ENCODE results near the gene SP3. TPM values are rescaled to one million over a fixed set of nuclear protein-coding genes. Genes with fewer than 3 reads are reported as not detected.

SP3 gene
- total RNA-seq, 2 donors from 2014 or later: 123 to 155 TPM

DNA sequence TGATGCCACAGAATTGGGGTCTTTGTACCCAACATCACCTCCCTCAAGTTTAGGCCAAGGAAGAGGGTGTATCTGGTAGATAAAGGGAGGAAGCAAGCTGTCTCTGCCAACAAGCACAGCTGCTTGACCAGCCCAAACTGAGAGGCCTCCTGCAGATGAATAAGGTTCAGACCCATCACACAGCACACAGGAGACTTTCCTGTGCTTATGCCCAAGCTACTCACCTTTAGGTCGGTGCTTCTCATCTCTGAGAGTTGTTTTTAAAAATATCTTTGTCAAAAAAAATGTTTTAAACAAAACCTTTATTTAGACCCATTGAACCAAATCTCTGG is 24.7 kb upstream of the SP3 start:
- no peak overlapping the region for H3K27ac Mint-ChIP-seq
- H3K9me3 ChIP-seq (ENCODE audit: control insufficient read depth, low read length, poor library complexity, severe bottlenecking): no peaks in the 10 kb centered on the region
- DNase-seq: no peak
- no peak overlapping the region for H3K4me3 Mint-ChIP-seq
- ATAC-seq: no peak
- H3K27me3 Mint-ChIP-seq: peaks cover 31% of the 10 kb centered on the region
- peaks cover 7% of the 10 kb centered on the region for H3K4me1 Mint-ChIP-seq
- no peaks in the 10 kb centered on the region for H3K36me3 Mint-ChIP-seq (ENCODE audit: low read depth)

DNA sequence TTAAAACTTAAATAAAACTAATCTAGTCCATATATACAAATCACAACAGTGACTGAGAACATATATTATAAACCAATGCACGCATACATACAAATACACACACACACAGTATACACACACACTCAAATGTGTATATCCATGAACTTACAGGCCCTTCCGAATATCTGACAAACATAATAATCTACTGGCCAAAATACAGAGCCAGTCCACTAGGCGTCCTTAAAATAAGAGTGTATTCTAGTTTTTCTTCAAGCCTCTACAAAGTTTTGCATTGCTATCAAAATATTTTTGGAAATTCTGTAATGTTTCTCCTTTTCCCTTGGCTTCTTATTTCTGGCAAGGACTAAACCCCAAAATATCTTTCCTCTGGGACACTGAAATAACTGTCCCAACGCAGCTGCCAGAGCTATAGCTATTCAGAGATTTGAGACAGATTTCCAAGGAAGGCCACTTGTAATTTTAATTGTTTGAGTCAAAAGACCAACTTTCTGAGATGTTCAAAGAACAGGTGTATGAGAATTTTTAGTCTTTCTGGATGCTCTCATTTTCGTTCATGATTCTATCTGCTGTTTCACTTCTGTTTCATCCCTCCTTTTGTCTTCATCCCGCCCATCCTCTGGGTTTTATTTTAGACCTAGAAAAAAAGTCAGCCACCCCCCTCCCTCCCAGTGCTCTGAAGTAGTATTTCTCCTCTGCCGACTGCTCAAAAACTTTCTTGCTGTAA is 24.1 kb upstream of the SP3 start:
- peaks cover 7% of the 10 kb centered on the region for H3K4me1 Mint-ChIP-seq
- peaks cover 31% of the 10 kb centered on the region for H3K27me3 Mint-ChIP-seq
- DNase-seq (no peak), ATAC-seq (no peak)
- H3K4me3 Mint-ChIP-seq: no peak overlapping the region
- H3K27ac Mint-ChIP-seq: no peak overlapping the region
- no peaks in the 10 kb centered on the region for H3K9me3 ChIP-seq (ENCODE audit: control insufficient read depth, low read length, poor library complexity, severe bottlenecking)
- H3K36me3 Mint-ChIP-seq (ENCODE audit: low read depth): no peaks in the 10 kb centered on the region

DNA sequence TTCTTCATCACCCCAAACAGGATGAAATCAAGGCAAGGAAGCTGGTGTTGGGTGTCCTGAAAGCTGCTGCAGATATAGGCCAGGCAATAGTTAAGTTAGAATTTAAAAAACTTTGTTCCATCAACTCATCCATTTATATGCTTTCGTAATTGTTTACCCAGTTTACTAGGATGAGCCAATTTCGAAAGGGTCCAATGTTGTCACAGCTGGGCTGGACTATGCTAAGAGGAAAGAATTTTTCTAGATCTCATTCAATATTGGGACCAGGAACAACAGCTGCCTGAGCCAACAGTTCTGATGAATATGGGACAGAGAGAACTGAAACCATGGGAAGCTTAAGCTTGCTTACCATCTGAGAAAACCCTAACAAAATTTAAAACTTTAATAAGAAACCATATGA is 21.6 kb upstream of the SP3 start:
- ATAC-seq (no peak), DNase-seq (no peak)
- no peak overlapping the region for H3K4me3 Mint-ChIP-seq
- peaks cover 2% of the 10 kb centered on the region for H3K36me3 Mint-ChIP-seq (ENCODE audit: low read depth)
- peaks cover 5% of the 10 kb centered on the region for H3K4me1 Mint-ChIP-seq
- H3K27me3 Mint-ChIP-seq: peaks cover 38% of the 10 kb centered on the region
- H3K27ac Mint-ChIP-seq: no peak overlapping the region
- no peaks in the 10 kb centered on the region for H3K9me3 ChIP-seq (ENCODE audit: control insufficient read depth, low read length, poor library complexity, severe bottlenecking)

DNA sequence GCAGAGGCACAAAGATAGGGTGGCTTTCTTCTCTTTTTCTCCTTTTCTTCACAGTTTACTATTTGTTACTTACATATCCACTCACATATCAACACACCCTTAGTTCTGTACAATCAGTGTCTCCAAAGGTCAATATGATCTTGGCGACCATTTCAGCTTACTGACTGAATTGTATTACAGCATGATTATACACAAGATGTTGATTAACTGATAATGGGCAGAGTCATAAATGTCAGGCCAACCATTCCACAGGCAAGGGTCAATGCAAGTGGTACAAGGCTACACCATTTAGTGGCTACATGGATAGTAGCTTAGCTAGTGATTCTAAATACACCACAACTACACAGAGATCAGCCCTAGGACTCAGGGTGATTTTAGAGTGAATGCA is 20.4 kb upstream of the SP3 start:
- no peak overlapping the region for H3K4me3 Mint-ChIP-seq
- ATAC-seq: no peak
- DNase-seq: no peak
- H3K27me3 Mint-ChIP-seq: peaks cover 38% of the 10 kb centered on the region
- H3K9me3 ChIP-seq (ENCODE audit: control insufficient read depth, low read length, poor library complexity, severe bottlenecking): no peaks in the 10 kb centered on the region
- peaks cover 2% of the 10 kb centered on the region for H3K36me3 Mint-ChIP-seq (ENCODE audit: low read depth)
- H3K27ac Mint-ChIP-seq: no peak overlapping the region
- peaks cover 3% of the 10 kb centered on the region for H3K4me1 Mint-ChIP-seq

DNA sequence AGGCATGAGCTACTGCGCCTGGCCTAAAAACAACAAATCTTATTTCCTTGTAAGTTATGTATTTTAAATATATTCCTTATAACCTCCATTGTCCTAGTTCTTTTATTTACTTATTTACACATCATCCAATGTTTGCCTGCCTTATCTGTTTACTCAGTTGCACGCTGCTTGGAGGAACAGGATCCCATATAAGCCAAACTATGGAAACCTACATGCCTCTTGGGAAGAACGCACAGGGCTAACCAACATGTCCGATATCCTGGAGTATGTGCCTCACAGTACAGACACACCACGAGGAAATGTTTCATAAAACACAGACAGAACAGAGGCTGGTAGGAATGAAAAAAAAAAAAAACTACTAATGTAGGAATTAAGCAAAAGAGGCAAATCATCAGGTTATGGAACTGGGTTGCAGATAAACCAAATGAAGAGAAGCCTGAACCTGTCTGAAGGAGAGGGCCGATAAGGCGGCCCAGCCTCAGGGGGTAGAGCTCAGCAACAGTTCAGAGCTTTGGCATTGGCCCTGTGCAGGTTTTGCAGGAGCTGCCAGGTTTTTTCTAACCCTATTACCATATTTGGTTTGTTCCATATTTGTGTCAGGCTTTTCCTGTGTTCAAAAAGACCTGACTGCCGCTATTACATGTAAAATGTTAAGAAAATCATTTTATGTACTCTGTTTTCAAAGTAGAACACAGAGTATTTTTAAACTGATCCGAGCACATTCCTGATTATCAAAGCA is 19.9 kb upstream of the SP3 start:
- Mint-ChIP-seq H3K36me3 (ENCODE audit: low read depth) (peaks cover 2% of the 10 kb centered on the region), H3K27ac (no peak overlapping the region), H3K4me1 (peaks cover 3% of the 10 kb centered on the region), H3K4me3 (no peak overlapping the region), H3K27me3 (peaks cover 33% of the 10 kb centered on the region)
- no peak for DNase-seq
- no peak for ATAC-seq
- H3K9me3 ChIP-seq (ENCODE audit: control insufficient read depth, low read length, poor library complexity, severe bottlenecking): no peaks in the 10 kb centered on the region

DNA sequence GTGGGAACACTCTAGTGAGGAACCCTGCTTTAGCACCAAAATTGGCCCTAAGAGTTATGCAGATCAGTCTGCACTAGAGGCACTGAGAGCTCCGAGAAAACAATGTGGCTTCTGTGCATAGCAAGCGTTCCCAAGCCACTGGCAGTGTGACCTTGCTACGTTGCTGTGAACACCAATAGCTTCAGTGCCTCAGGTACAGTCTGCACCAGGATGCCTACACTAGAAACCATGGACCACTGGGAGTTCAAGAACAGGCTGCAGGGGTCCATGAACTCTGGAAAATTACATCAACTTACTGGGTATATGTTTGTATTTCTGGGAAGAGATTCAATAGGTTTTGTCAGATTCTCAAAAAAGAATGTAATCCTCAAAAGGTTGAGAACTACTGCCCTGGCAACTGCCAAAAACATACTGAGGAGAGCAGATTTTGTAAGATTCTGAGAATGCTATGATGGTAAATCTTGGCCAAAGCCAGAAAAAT is 18.3 kb upstream of the SP3 start:
- H3K36me3 Mint-ChIP-seq (ENCODE audit: low read depth): peaks cover 2% of the 10 kb centered on the region
- H3K4me3 Mint-ChIP-seq: no peak overlapping the region
- no peaks in the 10 kb centered on the region for H3K9me3 ChIP-seq (ENCODE audit: control insufficient read depth, low read length, poor library complexity, severe bottlenecking)
- H3K27ac Mint-ChIP-seq: no peak overlapping the region
- peaks cover 34% of the 10 kb centered on the region for H3K27me3 Mint-ChIP-seq
- DNase-seq: no peak
- peaks cover 3% of the 10 kb centered on the region for H3K4me1 Mint-ChIP-seq
- no peak for ATAC-seq

DNA sequence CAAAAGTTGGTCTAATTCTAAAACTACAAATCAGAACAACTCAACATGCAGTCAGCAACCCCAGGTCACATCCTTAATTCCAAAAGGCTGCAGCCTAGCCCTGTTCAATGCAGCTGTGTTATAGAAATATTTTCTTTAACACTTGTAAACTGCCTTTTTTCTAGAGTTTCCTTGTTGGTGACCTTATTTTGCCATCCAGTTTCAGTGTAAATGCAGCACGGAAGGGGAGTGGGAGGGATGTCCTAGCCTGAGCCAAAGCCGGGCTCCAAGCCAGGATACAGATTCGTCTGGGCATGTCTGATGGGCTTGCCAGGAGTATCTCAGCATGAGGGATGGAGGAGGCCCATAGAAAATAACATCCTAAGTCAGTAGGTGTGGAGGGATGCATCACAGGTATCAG is 17.7 kb upstream of the SP3 start:
- Mint-ChIP-seq H3K4me3 (no peak overlapping the region), H3K27ac (no peak overlapping the region), H3K27me3 (peaks cover 34% of the 10 kb centered on the region), H3K36me3 (ENCODE audit: low read depth) (peaks cover 2% of the 10 kb centered on the region), H3K4me1 (peaks cover 3% of the 10 kb centered on the region)
- no peak for ATAC-seq
- no peak for DNase-seq
- no peaks in the 10 kb centered on the region for H3K9me3 ChIP-seq (ENCODE audit: control insufficient read depth, low read length, poor library complexity, severe bottlenecking)

DNA sequence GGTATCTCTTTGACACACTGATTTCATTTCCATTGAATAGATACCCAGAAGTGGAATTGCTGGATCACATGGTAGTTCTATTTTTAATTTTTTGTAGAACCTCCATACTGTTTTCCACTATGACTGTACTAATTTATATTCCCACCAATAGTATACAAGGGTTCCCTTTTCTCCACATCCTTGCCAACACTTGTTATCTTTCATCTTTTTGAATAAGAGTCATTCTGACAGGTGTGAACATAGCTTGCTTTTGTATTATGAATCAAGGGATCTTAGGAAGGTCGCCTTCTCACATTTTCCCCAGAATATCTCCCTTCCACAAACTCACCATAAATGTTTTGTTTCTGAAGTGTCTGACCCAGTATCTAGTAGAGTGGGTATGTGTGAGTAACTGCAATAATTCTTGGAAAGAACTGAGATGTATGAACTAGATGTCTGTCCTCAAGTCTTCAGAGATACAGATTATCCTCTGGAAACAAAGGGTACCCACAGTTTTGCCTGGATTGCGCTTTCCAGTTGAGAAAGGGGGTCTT is 17.1 kb upstream of the SP3 start:
- ATAC-seq (no peak), DNase-seq (no peak)
- H3K27ac Mint-ChIP-seq: no peak overlapping the region
- H3K4me1 Mint-ChIP-seq: peaks cover 3% of the 10 kb centered on the region
- H3K9me3 ChIP-seq (ENCODE audit: control insufficient read depth, low read length, poor library complexity, severe bottlenecking): no peaks in the 10 kb centered on the region
- peaks cover 2% of the 10 kb centered on the region for H3K36me3 Mint-ChIP-seq (ENCODE audit: low read depth)
- H3K4me3 Mint-ChIP-seq: no peak overlapping the region
- H3K27me3 Mint-ChIP-seq: peaks cover 34% of the 10 kb centered on the region

DNA sequence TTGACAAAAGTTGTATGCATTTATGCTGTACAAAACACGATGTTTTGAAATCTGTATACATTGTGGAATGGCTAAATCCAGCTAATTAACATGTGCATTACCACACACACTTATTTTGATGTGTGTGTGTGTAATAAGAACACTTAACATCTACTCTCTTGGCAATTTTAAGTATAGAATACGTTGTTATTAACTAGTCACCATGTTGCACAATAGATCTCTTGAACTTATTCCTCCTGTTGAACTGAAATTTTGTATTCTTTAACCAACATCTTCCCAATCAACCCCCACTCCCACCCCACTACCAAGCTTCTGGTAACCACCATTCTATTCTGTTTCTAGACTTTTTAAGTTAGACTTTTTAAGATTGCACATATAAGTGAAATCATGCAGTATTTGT is 16.3 kb upstream of the SP3 start:
- no peak overlapping the region for H3K4me3 Mint-ChIP-seq
- H3K9me3 ChIP-seq (ENCODE audit: control insufficient read depth, low read length, poor library complexity, severe bottlenecking): no peaks in the 10 kb centered on the region
- DNase-seq: no peak
- no peak for ATAC-seq
- peaks cover 3% of the 10 kb centered on the region for H3K4me1 Mint-ChIP-seq
- peaks cover 32% of the 10 kb centered on the region for H3K27me3 Mint-ChIP-seq
- peaks cover 2% of the 10 kb centered on the region for H3K36me3 Mint-ChIP-seq (ENCODE audit: low read depth)
- no peak overlapping the region for H3K27ac Mint-ChIP-seq

DNA sequence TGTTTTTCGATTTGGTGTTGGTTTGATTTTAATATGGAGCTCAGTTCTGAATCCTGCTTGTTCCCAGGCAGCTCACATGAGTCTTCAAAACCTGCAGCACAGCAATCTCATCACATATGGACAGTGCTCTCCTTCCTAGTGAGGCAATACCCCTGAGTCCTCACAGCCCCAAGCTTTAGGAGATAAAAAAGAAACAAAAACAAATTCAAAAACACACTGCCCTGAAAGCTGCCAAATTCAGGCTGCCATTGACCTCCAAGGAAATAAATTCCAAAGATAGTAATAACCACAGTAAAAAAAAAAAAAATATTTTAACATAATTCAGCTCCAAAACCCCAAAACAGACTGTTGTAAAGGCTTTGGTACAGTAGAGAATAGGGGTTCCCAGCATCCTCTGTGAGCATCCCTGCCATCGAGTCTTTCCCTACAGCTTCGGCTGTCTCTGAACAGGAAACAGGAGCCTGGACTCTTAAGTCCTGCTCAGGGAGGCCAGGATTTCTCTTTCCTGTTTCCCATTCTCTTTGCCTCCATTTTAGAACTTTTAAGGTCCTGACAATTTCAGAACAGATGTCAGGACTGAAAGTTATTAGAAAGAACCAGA is 14.7 kb upstream of the SP3 start:
- Mint-ChIP-seq H3K36me3 (ENCODE audit: low read depth) (peaks cover 4% of the 10 kb centered on the region), H3K27me3 (peaks cover 27% of the 10 kb centered on the region)
- ATAC-seq: no peak

DNA sequence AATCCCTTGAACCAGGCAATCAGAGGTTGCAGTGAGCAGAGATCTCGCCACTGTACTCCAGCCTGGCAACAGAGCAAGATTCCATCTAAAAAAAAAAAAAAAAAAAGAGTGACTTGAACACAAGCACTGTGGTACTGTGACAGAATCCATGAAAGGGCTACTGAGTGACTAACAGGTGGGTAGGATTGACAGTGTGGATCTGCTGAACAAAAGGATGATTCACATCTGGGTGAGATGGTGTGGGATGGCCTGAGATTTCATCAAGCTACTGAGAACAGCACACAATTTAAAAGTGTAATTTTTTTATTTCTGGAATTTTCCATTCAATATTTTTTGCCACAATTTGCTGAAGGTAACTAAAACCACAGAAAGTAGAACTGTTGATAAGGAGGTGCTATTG is 13.3 kb upstream of the SP3 start:
- no peaks in the 10 kb centered on the region for H3K9me3 ChIP-seq (ENCODE audit: control insufficient read depth, low read length, poor library complexity, severe bottlenecking)
- Mint-ChIP-seq H3K4me1 (no peaks in the 10 kb centered on the region), H3K36me3 (ENCODE audit: low read depth) (peaks cover 5% of the 10 kb centered on the region), H3K27me3 (peaks cover 20% of the 10 kb centered on the region), H3K27ac (no peak overlapping the region), H3K4me3 (no peak overlapping the region)
- no peak for ATAC-seq
- no peak for DNase-seq

More for the DNA sequence above, 14.7 kb upstream of the SP3 start:
- Mint-ChIP-seq H3K4me3 (no peak overlapping the region), H3K27ac (no peak overlapping the region), H3K4me1 (no peaks in the 10 kb centered on the region)
- no peak for DNase-seq
- H3K9me3 ChIP-seq (ENCODE audit: control insufficient read depth, low read length, poor library complexity, severe bottlenecking): no peaks in the 10 kb centered on the region

DNA sequence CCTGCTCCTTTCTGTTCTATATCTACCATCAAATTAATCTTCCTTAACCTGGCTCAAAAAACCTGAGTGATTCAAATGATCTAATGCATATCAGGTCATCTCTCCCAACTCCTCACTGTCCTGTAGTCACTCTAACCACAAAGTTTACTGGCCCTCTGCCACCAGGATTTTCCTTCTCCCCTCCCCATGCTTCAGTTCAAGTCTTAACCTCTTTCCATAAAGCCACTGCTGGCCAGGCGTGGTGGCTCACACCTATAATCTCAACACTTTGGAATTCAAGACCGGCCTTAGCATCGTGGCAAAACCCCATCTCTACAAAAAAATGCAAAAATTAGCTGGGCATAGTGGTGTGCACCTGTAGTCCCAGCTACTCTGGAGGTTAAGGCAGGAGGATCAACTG is 7.5 kb upstream of the SP3 start:
- Mint-ChIP-seq H3K4me1 (peaks cover 3% of the 10 kb centered on the region), H3K36me3 (ENCODE audit: low read depth) (peaks cover 3% of the 10 kb centered on the region), H3K4me3 (no peak overlapping the region), H3K27ac (no peak overlapping the region), H3K27me3 (no peaks in the 10 kb centered on the region)
- no peak for ATAC-seq
- no peaks in the 10 kb centered on the region for H3K9me3 ChIP-seq (ENCODE audit: control insufficient read depth, low read length, poor library complexity, severe bottlenecking)
- no peak for DNase-seq

DNA sequence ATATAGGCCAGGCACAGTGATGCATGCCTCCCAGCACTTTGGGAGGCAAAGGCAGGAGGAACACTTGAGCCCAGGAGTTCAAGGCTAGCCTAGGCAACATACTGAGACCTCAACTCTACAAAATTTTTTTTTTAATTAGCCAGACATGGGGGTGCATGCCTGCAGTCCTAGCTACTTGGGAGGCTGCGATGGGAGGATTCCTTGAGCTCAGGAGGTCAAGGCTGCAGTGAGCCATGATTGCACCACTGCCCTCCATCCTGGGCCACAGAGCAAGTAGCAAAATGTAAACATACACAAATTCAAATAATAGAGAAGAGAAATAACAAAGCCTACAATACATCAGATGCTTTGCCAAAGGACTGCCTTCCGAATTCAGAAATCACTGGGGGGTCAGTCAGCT is 7.0 kb upstream of the SP3 start:
- H3K4me1 Mint-ChIP-seq: peaks cover 3% of the 10 kb centered on the region
- no peak overlapping the region for H3K4me3 Mint-ChIP-seq
- H3K9me3 ChIP-seq (ENCODE audit: control insufficient read depth, low read length, poor library complexity, severe bottlenecking): no peaks in the 10 kb centered on the region
- DNase-seq: no peak
- H3K36me3 Mint-ChIP-seq (ENCODE audit: low read depth): peaks cover 3% of the 10 kb centered on the region
- H3K27ac Mint-ChIP-seq: no peak overlapping the region
- no peaks in the 10 kb centered on the region for H3K27me3 Mint-ChIP-seq
- ATAC-seq: no peak
